Breast epithelium (tissue), 4 donors: ENCODE data around the gene DDX31. TPM values are rescaled to one million over a fixed set of nuclear protein-coding genes. Genes with fewer than 3 reads are reported as not detected.
"Not testable (repeated sequence)": the region's sequence is repeated elsewhere in the genome, so short reads cannot be mapped to it uniquely, and the experiment has no call there.

Source experiments
- DNase-seq, 2 donors: peaks; one replicate each; pipeline ENCODE4 v3.0.0-alpha.2; 2019; ENCODE audit warnings: low spot score in 2 of 2
- H3K27ac ChIP-seq, 2 donors: fragments of 200-600 bp; sonication (generic) in 1 of 2; one replicate each; pipeline ENCODE4 v1.5.1; 2016 to 2019; ENCODE audit warnings: mild to moderate bottlenecking in 1 of 2
- H3K27me3 ChIP-seq, 2 donors: fragments of 200-600 bp; sonication (generic) in 1 of 2; one replicate each; pipeline versions ENCODE4 v1.5.1 to v1.6.0; 2017 to 2019; ENCODE audit warnings: control low read depth in 1 of 2, mild to moderate bottlenecking in 1 of 2
- H3K36me3 ChIP-seq: fragments of 200-600 bp; one replicate; pipeline ENCODE4 v1.5.1; 2019
- H3K4me1 ChIP-seq, 2 donors: fragments of 200-600 bp; sonication (generic); one replicate each; pipeline ENCODE4 v1.5.1; 2016 to 2019; ENCODE audit warnings: control low read depth in 1 of 2
- H3K4me3 ChIP-seq, 3 donors: fragments of 200-600 bp; sonication (generic); 1 replicate in 2 of 3; 2 replicates in 1 of 3; pipeline ENCODE4 v1.5.1; 2016 to 2019; ENCODE audit warnings: mild to moderate bottlenecking in 3 of 3, moderate library complexity in 2 of 3
- H3K9me3 ChIP-seq, 2 donors: fragments of 200-600 bp; sonication (generic) in 1 of 2; one replicate each; pipeline ENCODE4 v1.5.1; 2016 to 2019; ENCODE audit warnings: control low read depth in 1 of 2
- CTCF ChIP-seq, 3 donors: fragments of 450-650 bp; IDR thresholded peaks; one replicate each; pipeline ENCODE4 v1.5.1; 2016 to 2017; ENCODE audit warnings: antibody characterized with exemption in 3 of 3, mild to moderate bottlenecking in 3 of 3, moderate library complexity in 3 of 3
- POLR2A ChIP-seq: fragments of 450-650 bp; IDR thresholded peaks from one replicate; pipeline ENCODE4 v1.6.1; 2016; ENCODE audit warnings: antibody characterized with exemption, mild to moderate bottlenecking, moderate library complexity
- POLR2AphosphoS5 ChIP-seq, 3 donors: sonication (generic); formaldehyde crosslinking; IDR thresholded peaks; one replicate each; pipeline ENCODE4 v1.6.1; 2017; ENCODE audit warnings: antibody characterized with exemption in 3 of 3
- intact Hi-C: fragments of 100-400 bp; cut with DNase I; formaldehyde crosslinking; loops from one replicate; pipeline ENCODE4 v1.15.1; 2023; ENCODE audit warnings: low total_unique reads
- total RNA-seq, 3 donors: library from RNA; depleted of rRNA; stranded (reverse); fragments of >200 nt; gene quantifications; one replicate each; pipeline ENCODE4 v1.1.0, GENCODE V29; 2016

DDX31 gene
- total RNA-seq, 3 donors from 2014 or later: 10.2 to 23.6 (median 19.0) TPM

- TF ChIP-seq POLR2A: no peak
- TF ChIP-seq POLR2AphosphoS5 (IDR thresholded peaks at IDR 0.05): no peak
- TF ChIP-seq CTCF (IDR thresholded peaks at IDR 0.05): no peak
- Histone ChIP-seq H3K9me3 (no peaks in the 10 kb centered on the region), H3K27me3 (peaks cover 0 to 41% of the 10 kb centered on the region in 2 donors), H3K4me1 (no peaks in the 10 kb centered on the region), H3K4me3 (no peak overlapping the region), H3K27ac (no peak overlapping the region), H3K36me3 (no peaks in the 10 kb centered on the region)
- no peak for DNase-seq
- intact Hi-C loops: no loop called here
Measured at GRCh38 chr9:132572921-132573320, 96.9 kb downstream of the DDX31 start.

- intact Hi-C loops: no loop called here
- Histone ChIP-seq H3K9me3 (no peaks in the 10 kb centered on the region), H3K36me3 (no peaks in the 10 kb centered on the region), H3K27me3 (peaks cover 0 to 31% of the 10 kb centered on the region in 2 donors), H3K27ac (no peak overlapping the region), H3K4me3 (no peak overlapping the region), H3K4me1 (no peaks in the 10 kb centered on the region)
- no peak for DNase-seq
- TF ChIP-seq POLR2A: no peak
- no peak for TF ChIP-seq POLR2AphosphoS5 (IDR thresholded peaks at IDR 0.05)
- no peak for TF ChIP-seq CTCF (IDR thresholded peaks at IDR 0.05)
Measured at GRCh38 chr9:132571806-132572600, 97.8 kb downstream of the DDX31 start.

DNA sequence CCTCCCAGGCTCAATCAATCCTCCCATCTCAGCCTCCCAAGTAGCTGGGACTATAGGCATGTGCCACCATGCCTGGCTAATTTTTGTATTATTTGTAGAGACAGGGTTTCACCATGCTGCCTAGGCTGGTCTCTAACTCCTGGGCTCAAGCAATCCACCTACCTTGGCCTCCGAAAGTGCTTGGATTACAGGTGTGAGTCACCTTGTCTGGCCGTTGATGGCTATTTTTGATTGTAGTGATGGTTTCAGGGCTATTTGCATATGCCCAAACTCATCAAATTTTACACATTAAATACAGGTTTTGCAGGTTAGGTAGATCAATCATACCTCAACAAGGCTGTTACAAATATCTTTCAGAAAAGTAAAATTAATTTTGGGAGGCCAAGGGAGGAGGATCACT, 101.0 kb downstream of the DDX31 start:
- H3K27ac ChIP-seq, intact Hi-C loops, H3K4me1 ChIP-seq, H3K9me3 ChIP-seq, H3K4me3 ChIP-seq, DNase-seq, H3K36me3 ChIP-seq, H3K27me3 ChIP-seq: not testable (repeated sequence)

- intact Hi-C loops: no loop called here
- DNase-seq: no peak
- H3K27me3 ChIP-seq: no peaks in the 10 kb centered on the region
Measured at GRCh38 chr9:132564526-132564925, 105.3 kb downstream of the DDX31 start.

DNA sequence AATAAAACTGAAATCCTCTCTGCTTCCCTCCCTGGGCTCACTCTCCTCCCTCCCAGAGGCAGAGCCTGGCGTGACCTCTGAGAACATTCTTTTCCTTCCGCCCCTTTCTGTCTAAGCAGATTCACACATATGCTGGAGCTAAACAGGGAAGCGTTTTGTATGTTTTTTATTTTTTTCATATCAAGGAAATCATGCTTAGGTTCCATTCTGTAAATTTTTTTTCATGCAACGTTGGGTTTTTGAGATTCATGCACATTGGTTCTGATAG, 107.5 kb downstream of the DDX31 start:
- Histone ChIP-seq H3K4me1 (no peaks in the 10 kb centered on the region), H3K4me3 (no peak overlapping the region), H3K27me3 (no peaks in the 10 kb centered on the region), H3K9me3 (no peaks in the 10 kb centered on the region), H3K36me3 (no peaks in the 10 kb centered on the region), H3K27ac (no peak overlapping the region)
- intact Hi-C loops: no loop called here
- DNase-seq: no peak
- TF ChIP-seq POLR2A (no peak), CTCF (IDR thresholded peaks at IDR 0.05) (no peak), POLR2AphosphoS5 (IDR thresholded peaks at IDR 0.05) (no peak)

More at GRCh38 chr9:132564526-132564925, 105.3 kb downstream of the DDX31 start:
- Histone ChIP-seq H3K36me3 (no peaks in the 10 kb centered on the region), H3K9me3 (no peaks in the 10 kb centered on the region), H3K27ac (no peak overlapping the region), H3K4me3 (no peak overlapping the region), H3K4me1 (no peaks in the 10 kb centered on the region)
- TF ChIP-seq POLR2A: no peak
- no peak for TF ChIP-seq CTCF (IDR thresholded peaks at IDR 0.05)
- no peak for TF ChIP-seq POLR2AphosphoS5 (IDR thresholded peaks at IDR 0.05)
